Choroid plexus epithelial cell (primary cell): Measurements from ENCODE around the gene MAB21L4.

Experiments
- DNase-seq: peaks from one replicate; pipeline ENCODE4 v3.0.0-alpha.2; 2010; ENCODE audit warnings: low read depth
- H3K4me3 ChIP-seq: 2 replicates; pipeline ENCODE4 v1.5.1; 2011; ENCODE audit warnings: low read depth, mild to moderate bottlenecking, control low read depth, low read length, moderate library complexity
- CTCF ChIP-seq: conservative IDR thresholded peaks from 2 replicates; pipeline ENCODE4 v1.5.1; 2011; ENCODE audit warnings: low read depth, mild to moderate bottlenecking, control low read depth, inconsistent platforms, low read length, moderate library complexity

Gene MAB21L4

GRCh38 chr2:240839152-240840143 lies 56.5 kb downstream of the MAB21L4 start:
- H3K4me3 ChIP-seq, result no peak overlapping the region
- no peak for DNase-seq
- TF ChIP-seq CTCF, result no peak

GRCh38 chr2:240837621-240838020 lies 58.3 kb downstream of the MAB21L4 start:
- no peak overlapping the region for H3K4me3 ChIP-seq
- no peak for DNase-seq
- no peak for TF ChIP-seq CTCF

GRCh38 chr2:240836781-240837467 lies 59.0 kb downstream of the MAB21L4 start:
- peak; percentile 8 for DNase-seq
- TF ChIP-seq CTCF, result no peak
- H3K4me3 ChIP-seq, result no peak overlapping the region
